ENCODE data around the gene SRI. TPM values are rescaled to one million over a fixed set of nuclear protein-coding genes. Genes with fewer than 3 reads are reported as not detected.

SRI gene
- total RNA-seq, 1 donor from 2014 or later = 16.7 TPM

DNA sequence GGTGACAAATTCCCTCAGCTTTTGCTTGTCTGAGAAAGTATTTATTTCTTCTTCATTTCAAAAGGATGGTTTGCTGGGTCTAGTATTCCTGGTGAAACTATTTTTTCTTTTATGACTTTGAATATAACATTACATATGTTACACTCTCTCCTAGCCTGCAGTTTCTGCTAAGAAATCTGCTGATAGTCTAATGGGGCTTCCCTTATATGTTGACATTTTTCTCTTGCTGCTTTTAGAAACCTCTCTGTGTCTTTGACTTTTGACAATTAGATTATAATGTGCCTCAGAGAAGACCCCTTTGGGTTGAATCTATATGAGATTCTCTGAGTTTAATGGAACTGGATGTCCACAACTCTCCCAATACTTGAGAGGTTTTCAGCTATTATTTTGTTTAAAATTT, 33.8 kb upstream of the SRI start:
- Histone ChIP-seq H3K4me3 (no peak overlapping the region), H3K27me3 (no peaks in the 10 kb centered on the region), H3K4me1 (no peaks in the 10 kb centered on the region), H3K9me3 (peaks cover 0 to 25% of the 10 kb centered on the region in 2 donors), H3K27ac (no peak overlapping the region), H3K36me3 (no peaks in the 10 kb centered on the region)
- TF ChIP-seq, protein P1, sequence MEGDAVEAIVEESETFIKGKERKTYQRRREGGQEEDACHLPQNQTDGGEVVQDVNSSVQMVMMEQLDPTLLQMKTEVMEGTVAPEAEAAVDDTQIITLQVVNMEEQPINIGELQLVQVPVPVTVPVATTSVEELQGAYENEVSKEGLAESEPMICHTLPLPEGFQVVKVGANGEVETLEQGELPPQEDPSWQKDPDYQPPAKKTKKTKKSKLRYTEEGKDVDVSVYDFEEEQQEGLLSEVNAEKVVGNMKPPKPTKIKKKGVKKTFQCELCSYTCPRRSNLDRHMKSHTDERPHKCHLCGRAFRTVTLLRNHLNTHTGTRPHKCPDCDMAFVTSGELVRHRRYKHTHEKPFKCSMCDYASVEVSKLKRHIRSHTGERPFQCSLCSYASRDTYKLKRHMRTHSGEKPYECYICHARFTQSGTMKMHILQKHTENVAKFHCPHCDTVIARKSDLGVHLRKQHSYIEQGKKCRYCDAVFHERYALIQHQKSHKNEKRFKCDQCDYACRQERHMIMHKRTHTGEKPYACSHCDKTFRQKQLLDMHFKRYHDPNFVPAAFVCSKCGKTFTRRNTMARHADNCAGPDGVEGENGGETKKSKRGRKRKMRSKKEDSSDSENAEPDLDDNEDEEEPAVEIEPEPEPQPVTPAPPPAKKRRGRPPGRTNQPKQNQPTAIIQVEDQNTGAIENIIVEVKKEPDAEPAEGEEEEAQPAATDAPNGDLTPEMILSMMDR (IDR thresholded peaks at IDR 0.05) = no peak
- no peak for DNase-seq (ENCODE audit: low spot score in 2 of 2)
- intact Hi-C loops (cut with DNase I) = no loop called here

- Histone ChIP-seq H3K4me3 (no peak overlapping the region), H3K4me1 (no peaks in the 10 kb centered on the region), H3K9me3 (no peaks in the 10 kb centered on the region), H3K27me3 (no peaks in the 10 kb centered on the region), H3K36me3 (no peaks in the 10 kb centered on the region), H3K27ac (no peak overlapping the region)
- intact Hi-C loops (cut with DNase I) = loop anchor here (5.0 kb wide), 1 partner anchor 113 kb away; no protein-coding TSS in a partner anchor
- TF ChIP-seq, protein P1 (IDR thresholded peaks at IDR 0.05) = no peak
- DNase-seq (ENCODE audit: low spot score in 2 of 2) = no peak
These were observed 24.4 kb upstream of the SRI start for GRCh38 chr7:88244258-88244657.

- no peaks in the 10 kb centered on the region for H3K9me3 ChIP-seq
- no peak for DNase-seq (ENCODE audit: low spot score in 2 of 2)
- no peaks in the 10 kb centered on the region for H3K4me1 ChIP-seq
- H3K27me3 ChIP-seq = no peaks in the 10 kb centered on the region
- intact Hi-C loops (cut with DNase I) = loop anchor here (5.0 kb wide), 1 partner anchor 114 kb away; no protein-coding TSS in a partner anchor
- H3K36me3 ChIP-seq = no peaks in the 10 kb centered on the region
- TF ChIP-seq, protein P1 (IDR thresholded peaks at IDR 0.05) = peak; percentile 20 to 55 (median 36)
- H3K4me3 ChIP-seq = no peak overlapping the region
- no peak overlapping the region for H3K27ac ChIP-seq
These were observed 23.6 kb upstream of the SRI start for GRCh38 chr7:88243345-88243909.

DNA sequence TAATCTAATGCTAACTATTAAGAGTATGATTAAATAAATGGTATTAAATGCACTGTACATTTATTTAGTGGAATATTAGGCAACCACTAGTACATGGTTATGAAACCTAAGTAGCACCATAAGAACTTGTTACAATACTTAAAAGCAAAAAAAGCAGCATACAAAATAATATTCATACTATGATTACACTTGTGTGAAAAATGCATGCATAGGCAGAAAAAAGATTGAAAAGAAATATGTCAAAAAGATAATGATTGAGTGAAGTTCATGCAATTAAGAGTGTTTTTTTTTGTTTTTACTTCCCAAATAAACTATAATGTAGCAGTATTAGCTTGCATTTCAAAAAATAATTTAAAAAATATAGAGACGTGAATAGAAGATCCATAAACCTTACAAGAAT, 20.0 kb upstream of the SRI start:
- H3K4me3 ChIP-seq = no peak overlapping the region
- TF ChIP-seq, protein P1 (IDR thresholded peaks at IDR 0.05) = no peak
- intact Hi-C loops (cut with DNase I) = loop anchor here (5.0 kb wide), 1 partner anchor 117 kb away; no protein-coding TSS in a partner anchor
- no peaks in the 10 kb centered on the region for H3K36me3 ChIP-seq
- no peak for DNase-seq (ENCODE audit: low spot score in 2 of 2)
- H3K9me3 ChIP-seq = no peaks in the 10 kb centered on the region
- H3K27me3 ChIP-seq = no peaks in the 10 kb centered on the region
- no peaks in the 10 kb centered on the region for H3K4me1 ChIP-seq
- H3K27ac ChIP-seq = no peak overlapping the region

GRCh38 chr7:88233828-88234227, 14.0 kb upstream of the SRI start:
- H3K27me3 ChIP-seq = no peaks in the 10 kb centered on the region
- no peaks in the 10 kb centered on the region for H3K4me1 ChIP-seq
- no peak overlapping the region for H3K27ac ChIP-seq
- H3K4me3 ChIP-seq = no peak overlapping the region
- no peak for DNase-seq (ENCODE audit: low spot score in 2 of 2)
- no peaks in the 10 kb centered on the region for H3K36me3 ChIP-seq
- H3K9me3 ChIP-seq = peaks cover 0 to 4% of the 10 kb centered on the region in 2 donors
- TF ChIP-seq, protein P1 (IDR thresholded peaks at IDR 0.05) = no peak
- intact Hi-C loops (cut with DNase I) = no loop called here

Data from ascending aorta (tissue), 2 donors.